GM19023 (cell line): ENCODE measurements around the gene C17orf58.
A peak's percentile ranks its signal among the peaks of the same experiment; 100 is the strongest.
"Not testable (repeated sequence)": the region's sequence is repeated elsewhere in the genome, so short reads cannot be mapped to it uniquely, and the experiment has no call there.

Experiments used
- ATAC-seq: cut with Tn5 transposase; IDR thresholded peaks from one replicate; pipeline ENCODE4 v1.9.1; 2021; ENCODE audit warnings: mild to moderate bottlenecking, moderate library complexity; ENCODE audit not compliant: unreplicated experiment

C17orf58 gene

DNA sequence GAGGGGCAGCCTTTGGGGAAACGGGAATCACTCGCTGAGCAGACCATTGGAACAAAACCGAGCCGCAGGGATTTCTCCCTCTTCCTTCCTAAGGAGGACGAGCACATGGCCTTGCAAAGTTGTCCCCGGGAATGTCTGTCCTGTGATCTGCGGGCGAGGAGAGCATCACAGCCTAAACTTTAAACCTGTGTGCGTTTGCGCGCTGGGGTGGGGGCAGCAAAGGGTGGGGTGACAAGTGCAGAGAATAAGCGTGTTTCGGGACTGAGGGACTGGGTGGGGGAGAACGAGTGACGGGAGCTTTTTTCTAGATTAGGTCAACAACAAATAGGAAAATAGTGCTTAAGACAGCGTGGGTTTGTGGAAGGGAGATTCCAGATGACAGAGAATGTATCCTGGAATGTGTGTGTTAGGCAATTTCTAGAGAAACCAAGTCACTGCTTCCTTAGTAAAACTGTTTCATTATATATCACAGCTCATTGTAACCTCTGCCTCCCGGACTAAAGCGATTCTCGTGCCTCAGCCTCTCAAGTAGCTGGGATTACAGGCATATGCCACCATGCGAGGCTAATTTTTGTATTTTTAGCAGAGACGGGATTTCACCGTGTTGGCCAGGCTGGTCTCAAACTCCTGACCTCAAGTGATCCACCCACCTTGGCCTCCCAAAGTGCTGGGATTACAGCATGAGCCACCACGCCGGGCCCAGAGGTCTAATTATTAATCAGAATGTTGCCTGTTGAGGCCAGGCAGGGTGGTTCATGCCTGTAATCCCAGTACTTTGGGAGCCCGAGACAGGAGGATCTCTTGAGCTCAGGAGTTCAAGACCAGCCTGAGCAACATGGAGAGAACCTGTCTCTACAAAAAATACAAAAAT, at the start of gene C17orf58:
C17orf58 (minus strand) TSS at position 169 of the 871 bp plus-strand sequence. CDS start 271 bp downstream, outside the sequence.
- not testable (repeated sequence) for ATAC-seq

DNA sequence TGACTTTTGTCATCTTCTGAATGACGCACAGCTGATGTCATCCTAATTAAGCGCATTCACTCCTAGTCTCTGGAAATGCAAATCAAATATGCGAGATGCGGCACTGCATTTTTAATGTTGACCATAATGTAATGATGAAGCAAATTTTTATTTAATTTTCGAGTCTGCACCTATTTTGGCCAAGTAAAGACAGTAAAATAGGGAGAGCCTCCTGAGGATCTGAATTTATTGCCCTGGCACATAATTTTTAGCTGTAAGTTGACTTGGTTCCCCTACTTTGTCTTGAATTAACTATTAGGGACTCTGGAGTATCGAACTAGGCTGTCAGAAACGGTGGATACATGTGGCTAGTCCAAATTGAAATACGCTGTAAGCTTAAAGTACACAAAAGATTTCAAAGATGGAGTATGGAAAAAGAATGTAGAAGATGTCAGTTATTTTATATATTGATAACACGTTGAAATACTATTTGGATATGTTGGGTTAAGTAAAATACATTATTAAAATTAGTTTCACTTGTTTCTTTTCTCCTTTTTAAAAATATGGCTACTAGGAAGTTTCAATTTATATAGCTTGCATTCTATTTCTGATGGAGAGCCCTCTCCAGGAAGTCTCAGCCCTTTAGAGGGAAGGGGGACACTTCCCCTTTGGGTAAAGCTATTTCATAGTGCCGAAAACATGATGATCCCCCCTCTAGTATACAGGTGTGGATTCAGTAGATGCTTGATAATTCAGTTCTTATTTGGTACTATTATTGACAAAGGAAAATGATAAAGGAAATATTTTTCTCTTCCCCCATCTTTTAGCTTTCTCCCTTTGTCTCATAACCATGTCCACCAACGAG, 40.3 kb upstream of the C17orf58 start:
- ATAC-seq, result no peak

GRCh38 chr17:68035523-68036303, 39.4 kb upstream of the C17orf58 start, which contains the start of gene KPNA2:
KPNA2 (plus strand) TSS chr17:68035735; CDS start chr17:68037133, 1,398 bp downstream.
- peak; percentile 98 for ATAC-seq

- ATAC-seq, result peak; percentile 89
Observed at GRCh38 chr17:68035131-68035522, 38.9 kb upstream of the C17orf58 start.

GRCh38 chr17:68034452-68034776, 38.1 kb upstream of the C17orf58 start:
- ATAC-seq, result no peak

- ATAC-seq, result no peak
Observed at GRCh38 chr17:68033636-68034451, 37.6 kb upstream of the C17orf58 start.

GRCh38 chr17:68029512-68030215, 33.4 kb upstream of the C17orf58 start:
- no peak for ATAC-seq

- not testable (repeated sequence) for ATAC-seq
Observed at GRCh38 chr17:68022547-68022946, 26.3 kb upstream of the C17orf58 start.

GRCh38 chr17:68021963-68022362, 25.7 kb upstream of the C17orf58 start:
- ATAC-seq, result no peak

DNA sequence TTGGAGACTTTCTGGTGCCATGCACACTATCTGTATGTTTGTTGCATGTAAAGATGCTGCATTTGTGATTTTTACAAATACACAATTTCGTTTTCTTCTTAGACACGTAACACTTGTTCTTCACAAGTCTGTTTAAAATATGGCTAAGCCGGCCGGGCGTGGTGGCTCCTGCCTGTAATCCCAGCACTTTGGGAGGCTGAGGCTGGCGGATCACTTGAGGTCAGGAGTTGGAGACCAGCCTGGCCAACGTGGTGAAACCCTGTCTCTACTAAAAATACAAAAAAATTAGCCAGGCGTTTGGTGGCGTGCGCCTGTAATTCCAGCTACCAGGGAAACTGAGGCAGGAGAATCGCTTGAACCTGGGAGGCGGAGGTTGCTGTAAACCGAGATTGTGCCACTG, 24.5 kb upstream of the C17orf58 start:
- ATAC-seq, result not testable (repeated sequence)

DNA sequence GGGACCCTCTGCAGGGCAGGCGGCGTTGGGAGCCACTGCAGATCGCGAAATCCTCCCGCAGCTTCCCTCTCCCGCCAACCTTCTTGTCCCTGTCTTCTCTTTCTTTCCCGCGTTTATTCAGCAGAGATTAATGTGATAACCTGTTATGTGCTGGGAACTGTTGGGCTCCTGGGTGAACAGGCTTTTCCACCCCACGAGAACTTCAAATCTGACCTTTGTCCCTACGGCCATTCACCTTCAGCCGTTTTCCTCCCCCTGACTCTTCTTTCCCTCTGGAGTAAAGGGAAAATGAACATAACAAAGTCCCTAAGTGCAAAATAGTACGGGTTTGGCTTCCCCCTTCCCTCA, 24.1 kb upstream of the C17orf58 start:
- ATAC-seq, result peak; percentile 7

- ATAC-seq, result peak; percentile 87
Observed at GRCh38 chr17:68019675-68020408, 23.6 kb upstream of the C17orf58 start.

- no peak for ATAC-seq
Observed at GRCh38 chr17:68019336-68019674, 23.0 kb upstream of the C17orf58 start.

GRCh38 chr17:68018493-68018892, 22.2 kb upstream of the C17orf58 start:
- not testable (repeated sequence) for ATAC-seq

GRCh38 chr17:68016838-68017237, 20.6 kb upstream of the C17orf58 start:
- ATAC-seq, result no peak

GRCh38 chr17:68015081-68015723, 18.9 kb upstream of the C17orf58 start:
- no peak for ATAC-seq

- no peak for ATAC-seq
Observed at GRCh38 chr17:68013385-68013784, 17.1 kb upstream of the C17orf58 start.

- peak; percentile 77 for ATAC-seq
Observed at GRCh38 chr17:68011199-68011665, 15.0 kb upstream of the C17orf58 start.
